ENCODE results near the gene KRT4.

KRT4 gene

GRCh38 chr12:52811191-52812072 is 2.5 kb downstream of the KRT4 start:
- 93% methylated on average over 8 of the region's 9 CpGs for whole genome bisulfite sequencing (ENCODE audit: insufficient coverage)
- H3K27ac ChIP-seq (ENCODE audit: insufficient read depth in 1 of 2, low read depth in 1 of 2, low read length in 2 of 2, poor library complexity in 1 of 2, severe bottlenecking in 2 of 2): no peak overlapping the region
- CTCF ChIA-PET: no interaction called here

GRCh38 chr12:52810554-52810953 is 3.4 kb downstream of the KRT4 start:
- H3K27ac ChIP-seq (ENCODE audit: insufficient read depth in 1 of 2, low read depth in 1 of 2, low read length in 2 of 2, poor library complexity in 1 of 2, severe bottlenecking in 2 of 2): no peak overlapping the region
- 67% methylated on average over 3 of the region's 5 CpGs for WGBS (ENCODE audit: insufficient coverage)
- H3K9me3 ChIP-seq (ENCODE audit: control extremely low read depth in 1 of 5, control insufficient read depth in 4 of 5, insufficient read depth in 2 of 5, low read depth in 1 of 5, low read length in 4 of 5): no peaks in the 10 kb centered on the region
- POLR2A ChIA-PET: interaction anchor here (0.7 kb wide), 1 partner anchor 68 kb away, joined by 3 read pairs; no protein-coding TSS in a partner anchor
- no peaks in the 10 kb centered on the region for H3K36me3 ChIP-seq (ENCODE audit: control insufficient read depth in 4 of 4, insufficient read depth in 4 of 4, low read length in 3 of 4)
- no peaks in the 10 kb centered on the region for H3K4me1 ChIP-seq (ENCODE audit: control extremely low read depth in 1 of 4, control insufficient read depth in 4 of 4, insufficient read depth in 4 of 4, low read length in 3 of 4)
- H3K27me3 ChIP-seq (replicated peaks in 2 of 5; ENCODE audit: control insufficient read depth in 4 of 5, insufficient read depth in 5 of 5, low read length in 4 of 5): peaks cover 0 to 3% (median 0%) of the 10 kb centered on the region in 5 experiments
- H3K4me3 ChIP-seq (ENCODE audit: control insufficient read depth in 1 of 7, extremely low read depth in 1 of 7, insufficient read depth in 4 of 7, low read depth in 2 of 7, low read length in 6 of 7): no peak overlapping the region
- CTCF ChIA-PET: interaction anchor here (0.9 kb wide), 1 partner anchor 13 kb away, joined by 3 read pairs; no protein-coding TSS in a partner anchor
- no peak for DNase-seq

More at GRCh38 chr12:52811191-52812072, 2.5 kb downstream of the KRT4 start:
- Histone ChIP-seq H3K9me3 (ENCODE audit: control extremely low read depth in 1 of 5, control insufficient read depth in 4 of 5, insufficient read depth in 2 of 5, low read depth in 1 of 5, low read length in 4 of 5) (no peaks in the 10 kb centered on the region), H3K36me3 (ENCODE audit: control insufficient read depth in 4 of 4, insufficient read depth in 4 of 4, low read length in 3 of 4) (no peaks in the 10 kb centered on the region), H3K4me3 (ENCODE audit: control insufficient read depth in 1 of 7, extremely low read depth in 1 of 7, insufficient read depth in 4 of 7, low read depth in 2 of 7, low read length in 6 of 7) (no peak overlapping the region), H3K27me3 (replicated peaks in 2 of 5; ENCODE audit: control insufficient read depth in 4 of 5, insufficient read depth in 5 of 5, low read length in 4 of 5) (peaks cover 0 to 3% (median 0%) of the 10 kb centered on the region in 5 experiments), H3K4me1 (ENCODE audit: control extremely low read depth in 1 of 4, control insufficient read depth in 4 of 4, insufficient read depth in 4 of 4, low read length in 3 of 4) (no peaks in the 10 kb centered on the region)
- DNase-seq: no peak
- POLR2A ChIA-PET: interaction anchor here (0.5 kb wide), 1 partner anchor 51 kb away, joined by 3 read pairs; no protein-coding TSS in a partner anchor

- POLR2A ChIA-PET: no interaction called here
- CTCF ChIA-PET: interaction anchor here (2.6 kb wide), 1 partner anchor 13 kb away, joined by 7 read pairs; the partner anchor contains the start of gene KRT3
Measured at GRCh38 chr12:52809166-52809565, 4.8 kb downstream of the KRT4 start.

GRCh38 chr12:52808573-52809160 is 5.2 kb downstream of the KRT4 start:
- WGBS (ENCODE audit: insufficient coverage): 98% methylated on average over 7 of the region's 8 CpGs
- POLR2A ChIA-PET: no interaction called here
- Histone ChIP-seq H3K27me3 (replicated peaks in 2 of 5; ENCODE audit: control insufficient read depth in 4 of 5, insufficient read depth in 5 of 5, low read length in 4 of 5) (peaks cover 0 to 3% (median 0%) of the 10 kb centered on the region in 5 experiments), H3K36me3 (ENCODE audit: control insufficient read depth in 4 of 4, insufficient read depth in 4 of 4, low read length in 3 of 4) (no peaks in the 10 kb centered on the region), H3K27ac (ENCODE audit: insufficient read depth in 1 of 2, low read depth in 1 of 2, low read length in 2 of 2, poor library complexity in 1 of 2, severe bottlenecking in 2 of 2) (no peak overlapping the region), H3K4me1 (ENCODE audit: control extremely low read depth in 1 of 4, control insufficient read depth in 4 of 4, insufficient read depth in 4 of 4, low read length in 3 of 4) (no peaks in the 10 kb centered on the region), H3K9me3 (ENCODE audit: control extremely low read depth in 1 of 5, control insufficient read depth in 4 of 5, insufficient read depth in 2 of 5, low read depth in 1 of 5, low read length in 4 of 5) (no peaks in the 10 kb centered on the region), H3K4me3 (ENCODE audit: control insufficient read depth in 1 of 7, extremely low read depth in 1 of 7, insufficient read depth in 4 of 7, low read depth in 2 of 7, low read length in 6 of 7) (no peak overlapping the region)
- CTCF ChIA-PET: interaction anchor here (0.7 to 2.6 kb wide), 2 partner anchors 8 to 13 kb away, joined by 3 to 7 read pairs; partner anchors contain the start of gene KRT3
- DNase-seq: no peak

More at GRCh38 chr12:52809166-52809565, 4.8 kb downstream of the KRT4 start:
- Histone ChIP-seq H3K4me1 (ENCODE audit: control extremely low read depth in 1 of 4, control insufficient read depth in 4 of 4, insufficient read depth in 4 of 4, low read length in 3 of 4) (no peaks in the 10 kb centered on the region), H3K36me3 (ENCODE audit: control insufficient read depth in 4 of 4, insufficient read depth in 4 of 4, low read length in 3 of 4) (no peaks in the 10 kb centered on the region), H3K9me3 (ENCODE audit: control extremely low read depth in 1 of 5, control insufficient read depth in 4 of 5, insufficient read depth in 2 of 5, low read depth in 1 of 5, low read length in 4 of 5) (no peaks in the 10 kb centered on the region), H3K27ac (ENCODE audit: insufficient read depth in 1 of 2, low read depth in 1 of 2, low read length in 2 of 2, poor library complexity in 1 of 2, severe bottlenecking in 2 of 2) (no peak overlapping the region), H3K27me3 (replicated peaks in 2 of 5; ENCODE audit: control insufficient read depth in 4 of 5, insufficient read depth in 5 of 5, low read length in 4 of 5) (peaks cover 0 to 3% (median 0%) of the 10 kb centered on the region in 5 experiments), H3K4me3 (ENCODE audit: control insufficient read depth in 1 of 7, extremely low read depth in 1 of 7, insufficient read depth in 4 of 7, low read depth in 2 of 7, low read length in 6 of 7) (no peak overlapping the region)
- WGBS (ENCODE audit: insufficient coverage): 78% methylated on average over 6 of the region's 7 CpGs
- DNase-seq: no peak

GRCh38 chr12:52807544-52808470 is 6.1 kb downstream of the KRT4 start:
- ChIA-PET CTCF (interaction anchor here (0.7 to 2.6 kb wide), 3 partner anchors 8 to 12 kb away, joined by 3 to 7 read pairs (median 3); partner anchors contain the start of gene KRT3), POLR2A (no interaction called here)
- H3K36me3 ChIP-seq (ENCODE audit: control insufficient read depth in 4 of 4, insufficient read depth in 4 of 4, low read length in 3 of 4): no peaks in the 10 kb centered on the region
- WGBS (ENCODE audit: insufficient coverage): 94% methylated on average over 15 of the region's 16 CpGs
- H3K9me3 ChIP-seq (ENCODE audit: control extremely low read depth in 1 of 5, control insufficient read depth in 4 of 5, insufficient read depth in 2 of 5, low read depth in 1 of 5, low read length in 4 of 5): no peaks in the 10 kb centered on the region
- no peak overlapping the region for H3K4me3 ChIP-seq (ENCODE audit: control insufficient read depth in 1 of 7, extremely low read depth in 1 of 7, insufficient read depth in 4 of 7, low read depth in 2 of 7, low read length in 6 of 7)
- no peak for DNase-seq
- H3K27ac ChIP-seq (ENCODE audit: insufficient read depth in 1 of 2, low read depth in 1 of 2, low read length in 2 of 2, poor library complexity in 1 of 2, severe bottlenecking in 2 of 2): no peak overlapping the region
- peaks cover 0 to 3% (median 0%) of the 10 kb centered on the region in 5 experiments for H3K27me3 ChIP-seq (replicated peaks in 2 of 5; ENCODE audit: control insufficient read depth in 4 of 5, insufficient read depth in 5 of 5, low read length in 4 of 5)
- no peaks in the 10 kb centered on the region for H3K4me1 ChIP-seq (ENCODE audit: control extremely low read depth in 1 of 4, control insufficient read depth in 4 of 4, insufficient read depth in 4 of 4, low read length in 3 of 4)

- POLR2A ChIA-PET: no interaction called here
- H3K4me3 ChIP-seq (ENCODE audit: control insufficient read depth in 1 of 7, extremely low read depth in 1 of 7, insufficient read depth in 4 of 7, low read depth in 2 of 7, low read length in 6 of 7): no peak overlapping the region
- no peak overlapping the region for H3K27ac ChIP-seq (ENCODE audit: insufficient read depth in 1 of 2, low read depth in 1 of 2, low read length in 2 of 2, poor library complexity in 1 of 2, severe bottlenecking in 2 of 2)
- H3K36me3 ChIP-seq (ENCODE audit: control insufficient read depth in 4 of 4, insufficient read depth in 4 of 4, low read length in 3 of 4): no peaks in the 10 kb centered on the region
- no peaks in the 10 kb centered on the region for H3K4me1 ChIP-seq (ENCODE audit: control extremely low read depth in 1 of 4, control insufficient read depth in 4 of 4, insufficient read depth in 4 of 4, low read length in 3 of 4)
- no peak for DNase-seq
- H3K9me3 ChIP-seq (ENCODE audit: control extremely low read depth in 1 of 5, control insufficient read depth in 4 of 5, insufficient read depth in 2 of 5, low read depth in 1 of 5, low read length in 4 of 5): no peaks in the 10 kb centered on the region
- peaks cover 0 to 3% (median 0%) of the 10 kb centered on the region in 5 experiments for H3K27me3 ChIP-seq (replicated peaks in 2 of 5; ENCODE audit: control insufficient read depth in 4 of 5, insufficient read depth in 5 of 5, low read length in 4 of 5)
- 92% methylated on average over 11 of the region's 11 CpGs for WGBS (ENCODE audit: insufficient coverage)
- CTCF ChIA-PET: interaction anchor here (0.9 to 2.6 kb wide), 2 partner anchors 11 kb away, joined by 3 to 7 read pairs; partner anchors contain the start of gene KRT3
Measured at GRCh38 chr12:52806821-52807543, 6.9 kb downstream of the KRT4 start.
